Measurements from ENCODE around the gene LIN52. TPM values are rescaled to one million over a fixed set of nuclear protein-coding genes. Genes with fewer than 3 reads are reported as not detected.

LIN52 gene
- total RNA-seq, 1 experiment from 2014 or later = 11.3 TPM

DNA sequence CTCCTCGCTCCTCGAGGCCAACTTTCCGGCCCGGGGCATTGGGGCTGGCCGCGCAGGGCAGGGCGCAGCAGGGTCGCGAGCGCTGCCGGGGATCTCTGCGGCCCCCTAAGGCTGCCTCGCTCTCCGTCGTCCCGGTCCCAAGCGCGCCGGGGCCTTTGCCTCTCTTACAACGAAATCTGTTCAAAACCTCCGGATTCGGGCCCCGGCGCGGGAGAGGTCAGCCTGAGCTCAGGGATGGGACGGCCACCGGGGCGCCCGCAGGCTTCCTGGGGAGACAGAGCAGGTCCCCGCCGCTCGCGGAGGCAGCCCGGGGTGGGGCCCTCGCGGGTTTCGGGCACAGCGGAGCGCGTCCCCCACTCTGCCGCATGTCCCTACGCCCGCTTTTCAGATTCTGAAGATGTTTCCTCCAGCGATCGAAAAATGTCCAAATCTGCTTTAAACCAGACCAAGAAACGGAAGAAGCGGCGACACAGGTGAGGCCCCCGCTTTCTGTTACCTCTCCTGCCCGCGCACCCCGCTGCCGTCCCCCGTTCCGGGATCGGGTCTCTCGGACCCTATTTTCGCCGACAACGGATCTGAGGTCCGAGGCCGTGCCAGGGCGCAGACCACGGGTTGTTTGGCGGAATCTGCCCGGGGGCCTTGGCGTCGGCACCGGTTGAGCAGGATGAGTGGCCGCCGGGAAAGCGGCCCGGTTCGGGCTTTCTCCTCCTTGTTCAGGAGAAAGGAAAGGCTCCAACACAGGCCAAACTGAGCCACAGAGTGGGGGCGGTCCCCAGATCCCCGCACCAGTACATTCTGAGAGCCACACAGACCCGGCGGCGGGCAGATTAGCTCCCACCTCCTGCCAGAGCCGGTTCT is 156.3 kb downstream of the LIN52 start:
- no TSS peak for BruUV-seq (replicated peaks)
- H3K4me1 Mint-ChIP-seq (ENCODE audit: low read depth, unreplicated experiment) = no peaks in the 10 kb centered on the region
- Histone ChIP-seq H3K4me1 (no peaks in the 10 kb centered on the region), H3K27me3 (replicated peaks; ENCODE audit: control insufficient read depth, insufficient read depth, low read length) (no peaks in the 10 kb centered on the region; the same call in 1 of the 2 replicates), H3K9me3 (no peaks in the 10 kb centered on the region), H3K36me3 (ENCODE audit: control insufficient read depth, insufficient read depth, low read length) (no peaks in the 10 kb centered on the region), H3K4me3 (ENCODE audit: low read depth, low read length) (no peak overlapping the region)
- H3K36me3 Mint-ChIP-seq (ENCODE audit: insufficient read depth, unreplicated experiment) = no peaks in the 10 kb centered on the region
- peak overlapping the region; percentile 54 for H3K4me3 Mint-ChIP-seq (ENCODE audit: unreplicated experiment)
- TF ChIP-seq, protein P1, sequence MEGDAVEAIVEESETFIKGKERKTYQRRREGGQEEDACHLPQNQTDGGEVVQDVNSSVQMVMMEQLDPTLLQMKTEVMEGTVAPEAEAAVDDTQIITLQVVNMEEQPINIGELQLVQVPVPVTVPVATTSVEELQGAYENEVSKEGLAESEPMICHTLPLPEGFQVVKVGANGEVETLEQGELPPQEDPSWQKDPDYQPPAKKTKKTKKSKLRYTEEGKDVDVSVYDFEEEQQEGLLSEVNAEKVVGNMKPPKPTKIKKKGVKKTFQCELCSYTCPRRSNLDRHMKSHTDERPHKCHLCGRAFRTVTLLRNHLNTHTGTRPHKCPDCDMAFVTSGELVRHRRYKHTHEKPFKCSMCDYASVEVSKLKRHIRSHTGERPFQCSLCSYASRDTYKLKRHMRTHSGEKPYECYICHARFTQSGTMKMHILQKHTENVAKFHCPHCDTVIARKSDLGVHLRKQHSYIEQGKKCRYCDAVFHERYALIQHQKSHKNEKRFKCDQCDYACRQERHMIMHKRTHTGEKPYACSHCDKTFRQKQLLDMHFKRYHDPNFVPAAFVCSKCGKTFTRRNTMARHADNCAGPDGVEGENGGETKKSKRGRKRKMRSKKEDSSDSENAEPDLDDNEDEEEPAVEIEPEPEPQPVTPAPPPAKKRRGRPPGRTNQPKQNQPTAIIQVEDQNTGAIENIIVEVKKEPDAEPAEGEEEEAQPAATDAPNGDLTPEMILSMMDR (IDR thresholded peaks at IDR 0.05; ENCODE audit: insufficient read depth in 1 of 2, low read depth in 1 of 2, low read length in 1 of 2, severe bottlenecking in 1 of 2, unreplicated experiment in 1 of 2) = no peak
- ChIA-PET POLR2A (interaction anchor here (0.6 kb wide), 1 partner anchor 14 kb away, joined by 4 read pairs; no protein-coding TSS in a partner anchor), CTCF (interaction anchor here (0.6 kb wide), 1 partner anchor 17 kb away, joined by 3 read pairs; no protein-coding TSS in a partner anchor)
- H3K27me3 Mint-ChIP-seq (ENCODE audit: insufficient read depth, unreplicated experiment) = peaks cover 34% of the 10 kb centered on the region
- intact Hi-C loops (cut with micrococcal nuclease; ENCODE audit: unreplicated experiment) = no loop called here
- H3K27ac Mint-ChIP-seq (ENCODE audit: unreplicated experiment) = no peak overlapping the region
- no peak for DNase-seq
- H3K9me3 Mint-ChIP-seq (ENCODE audit: unreplicated experiment) = no peaks in the 10 kb centered on the region

DNA sequence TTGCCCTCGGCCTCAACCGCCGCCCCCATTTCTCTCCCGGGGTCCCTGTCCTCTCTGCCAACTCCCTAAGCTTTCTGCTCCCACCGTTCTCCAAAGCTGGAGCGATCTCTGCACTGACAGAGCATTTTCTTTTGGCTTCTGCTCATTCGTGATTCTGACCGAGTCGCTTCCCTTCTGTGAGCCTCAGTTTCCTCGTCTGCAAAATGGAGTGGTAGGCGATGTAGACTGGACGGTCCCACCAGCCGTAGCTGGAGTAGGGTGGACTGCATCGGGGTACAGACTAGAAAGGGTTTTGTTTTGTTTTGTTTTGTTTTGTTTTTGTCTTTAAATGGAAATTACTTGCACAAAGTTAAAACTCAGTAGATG is 156.9 kb downstream of the LIN52 start:
- Histone ChIP-seq H3K27me3 (replicated peaks; ENCODE audit: control insufficient read depth, insufficient read depth, low read length) (no peaks in the 10 kb centered on the region; the same call in 1 of the 2 replicates), H3K4me3 (ENCODE audit: low read depth, low read length) (no peak overlapping the region), H3K4me1 (no peaks in the 10 kb centered on the region), H3K9me3 (no peaks in the 10 kb centered on the region), H3K36me3 (ENCODE audit: control insufficient read depth, insufficient read depth, low read length) (no peaks in the 10 kb centered on the region)
- no TSS peak for BruUV-seq (replicated peaks)
- POLR2A ChIA-PET = no interaction called here
- Mint-ChIP-seq H3K27me3 (ENCODE audit: insufficient read depth, unreplicated experiment) (peaks cover 34% of the 10 kb centered on the region), H3K4me3 (ENCODE audit: unreplicated experiment) (peak overlapping the region; percentile 54), H3K9me3 (ENCODE audit: unreplicated experiment) (no peaks in the 10 kb centered on the region), H3K4me1 (ENCODE audit: low read depth, unreplicated experiment) (no peaks in the 10 kb centered on the region), H3K27ac (ENCODE audit: unreplicated experiment) (no peak overlapping the region), H3K36me3 (ENCODE audit: insufficient read depth, unreplicated experiment) (no peaks in the 10 kb centered on the region)
- TF ChIP-seq, protein P1 (IDR thresholded peaks at IDR 0.05; ENCODE audit: insufficient read depth in 1 of 2, low read depth in 1 of 2, low read length in 1 of 2, severe bottlenecking in 1 of 2, unreplicated experiment in 1 of 2) = no peak
- CTCF ChIA-PET = interaction anchor here (0.6 kb wide), 1 partner anchor 16 kb away, joined by 3 read pairs; no protein-coding TSS in a partner anchor
- intact Hi-C loops (cut with micrococcal nuclease; ENCODE audit: unreplicated experiment) = no loop called here
- no peak for DNase-seq

DNA sequence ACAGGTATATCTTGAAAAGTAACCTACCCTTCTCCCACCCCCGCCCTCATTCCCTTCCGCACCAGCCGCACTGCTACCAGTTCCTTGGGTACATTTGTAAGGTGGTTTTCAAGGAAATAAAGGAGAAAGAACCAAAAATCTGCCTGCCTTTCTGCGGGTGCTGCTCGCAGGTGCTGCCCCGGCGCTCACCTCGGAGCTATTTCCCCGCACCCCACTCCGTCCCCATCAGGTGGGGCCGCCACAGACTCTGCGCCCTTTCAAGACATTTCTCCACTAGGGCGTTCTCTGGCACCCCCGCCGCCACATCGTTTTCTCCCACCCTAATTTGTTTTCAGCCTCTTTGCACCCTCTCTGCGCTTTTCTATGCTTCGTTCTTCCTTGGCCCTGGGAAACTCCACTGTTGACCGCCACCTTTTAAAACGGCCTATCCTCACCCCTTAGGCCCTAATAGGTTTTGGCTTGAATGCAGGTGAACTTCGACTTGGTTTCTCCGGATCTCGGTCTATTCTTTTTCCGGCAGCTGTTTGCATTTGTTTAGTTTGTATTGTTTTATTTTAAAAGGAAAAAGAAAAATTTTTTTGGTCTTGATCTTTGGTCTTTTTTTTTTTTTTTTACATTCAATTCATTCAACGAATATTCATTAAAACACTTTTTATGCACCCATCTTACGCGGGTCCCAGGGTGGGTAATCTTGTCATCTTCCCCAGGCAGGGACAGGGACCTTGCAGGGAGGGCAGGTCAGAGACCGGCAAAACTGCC is 157.4 kb downstream of the LIN52 start:
- Histone ChIP-seq H3K4me3 (ENCODE audit: low read depth, low read length) (no peak overlapping the region), H3K27me3 (replicated peaks; ENCODE audit: control insufficient read depth, insufficient read depth, low read length) (no peaks in the 10 kb centered on the region; the same call in 1 of the 2 replicates), H3K4me1 (no peaks in the 10 kb centered on the region), H3K9me3 (no peaks in the 10 kb centered on the region), H3K36me3 (ENCODE audit: control insufficient read depth, insufficient read depth, low read length) (no peaks in the 10 kb centered on the region)
- H3K36me3 Mint-ChIP-seq (ENCODE audit: insufficient read depth, unreplicated experiment) = no peaks in the 10 kb centered on the region
- DNase-seq = no peak
- ChIA-PET CTCF (no interaction called here), POLR2A (no interaction called here)
- intact Hi-C loops (cut with micrococcal nuclease; ENCODE audit: unreplicated experiment) = no loop called here
- H3K4me1 Mint-ChIP-seq (ENCODE audit: low read depth, unreplicated experiment) = no peaks in the 10 kb centered on the region
- H3K27me3 Mint-ChIP-seq (ENCODE audit: insufficient read depth, unreplicated experiment) = peaks cover 34% of the 10 kb centered on the region
- TF ChIP-seq, protein P1 (IDR thresholded peaks at IDR 0.05; ENCODE audit: insufficient read depth in 1 of 2, low read depth in 1 of 2, low read length in 1 of 2, severe bottlenecking in 1 of 2, unreplicated experiment in 1 of 2) = no peak
- H3K27ac Mint-ChIP-seq (ENCODE audit: unreplicated experiment) = no peak overlapping the region
- no peak overlapping the region for H3K4me3 Mint-ChIP-seq (ENCODE audit: unreplicated experiment)
- no TSS peak for BruUV-seq (replicated peaks)
- no peaks in the 10 kb centered on the region for H3K9me3 Mint-ChIP-seq (ENCODE audit: unreplicated experiment)
